ENCODE data around the gene PDE6D. TPM values are rescaled to one million over a fixed set of nuclear protein-coding genes. Genes with fewer than 3 reads are reported as not detected.

Gene PDE6D
- total RNA-seq, 6 donors from 2014 or later = 10.5 to 22.8 (median 17.4) TPM

DNA sequence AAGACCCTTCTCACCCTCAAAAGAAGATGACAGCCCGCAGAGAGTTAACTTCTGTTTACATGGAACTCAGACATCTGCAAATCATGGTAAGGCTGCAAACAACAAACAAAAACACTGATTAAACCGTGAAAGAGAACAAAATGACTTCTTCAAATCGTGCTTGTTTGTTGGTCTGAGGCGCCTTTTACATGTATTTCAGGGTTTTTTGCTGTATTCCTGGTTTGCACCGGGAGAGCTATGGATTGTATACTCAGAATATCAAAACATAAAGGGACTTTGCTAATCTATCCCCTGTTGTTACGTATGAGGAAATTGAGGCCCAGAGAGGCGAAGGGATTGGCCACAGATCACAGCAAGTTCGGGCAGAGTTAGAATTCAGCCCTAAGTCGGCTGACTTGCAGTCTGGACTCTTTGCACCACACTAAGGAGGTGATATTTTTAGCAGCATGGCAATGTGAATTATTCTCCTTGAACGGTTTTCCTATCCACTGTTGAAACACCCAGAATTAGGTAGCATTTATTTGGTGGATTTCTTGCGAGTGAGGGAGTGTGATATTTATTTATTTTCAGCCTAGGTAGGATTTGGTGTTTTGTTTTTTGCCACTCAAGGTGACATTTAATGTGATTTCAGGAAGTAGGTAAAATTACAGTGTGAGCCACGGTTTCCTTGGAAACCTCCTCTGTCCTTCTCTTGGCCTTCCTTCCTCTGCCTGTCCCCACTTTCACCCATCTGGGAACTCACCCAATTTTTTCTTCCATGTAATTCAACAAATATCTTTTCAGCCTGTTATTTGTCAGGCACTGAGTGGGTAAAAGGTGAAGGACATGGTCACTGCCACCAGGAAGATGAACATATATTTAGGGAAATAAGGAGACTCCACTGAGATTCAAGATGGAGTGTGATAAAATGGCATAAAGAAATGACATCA lies 980 bp upstream of the PDE6D start:
- peak in 1 of 2 donors; percentile 48 for DNase-seq
- Histone ChIP-seq H3K9me3 (no peaks in the 10 kb centered on the region), H3K36me3 (no peaks in the 10 kb centered on the region), H3K4me3 (peak overlapping the region; percentile 77 to 96 (median 86)), H3K27ac (peak overlapping the region; percentile 69 to 95 (median 88)), H3K27me3 (no peaks in the 10 kb centered on the region), H3K4me1 (peaks cover 31 to 57% (median 45%) of the 10 kb centered on the region in 4 donors)
- TF ChIP-seq, protein P1, sequence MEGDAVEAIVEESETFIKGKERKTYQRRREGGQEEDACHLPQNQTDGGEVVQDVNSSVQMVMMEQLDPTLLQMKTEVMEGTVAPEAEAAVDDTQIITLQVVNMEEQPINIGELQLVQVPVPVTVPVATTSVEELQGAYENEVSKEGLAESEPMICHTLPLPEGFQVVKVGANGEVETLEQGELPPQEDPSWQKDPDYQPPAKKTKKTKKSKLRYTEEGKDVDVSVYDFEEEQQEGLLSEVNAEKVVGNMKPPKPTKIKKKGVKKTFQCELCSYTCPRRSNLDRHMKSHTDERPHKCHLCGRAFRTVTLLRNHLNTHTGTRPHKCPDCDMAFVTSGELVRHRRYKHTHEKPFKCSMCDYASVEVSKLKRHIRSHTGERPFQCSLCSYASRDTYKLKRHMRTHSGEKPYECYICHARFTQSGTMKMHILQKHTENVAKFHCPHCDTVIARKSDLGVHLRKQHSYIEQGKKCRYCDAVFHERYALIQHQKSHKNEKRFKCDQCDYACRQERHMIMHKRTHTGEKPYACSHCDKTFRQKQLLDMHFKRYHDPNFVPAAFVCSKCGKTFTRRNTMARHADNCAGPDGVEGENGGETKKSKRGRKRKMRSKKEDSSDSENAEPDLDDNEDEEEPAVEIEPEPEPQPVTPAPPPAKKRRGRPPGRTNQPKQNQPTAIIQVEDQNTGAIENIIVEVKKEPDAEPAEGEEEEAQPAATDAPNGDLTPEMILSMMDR (IDR thresholded peaks at IDR 0.05) = no peak
- TF ChIP-seq EP300 (IDR thresholded peaks at IDR 0.05) (no peak), POLR2A (IDR thresholded peaks at IDR 0.05) (no peak), POLR2AphosphoS5 (IDR thresholded peaks at IDR 0.05) (no peak)
- ATAC-seq (ENCODE audit: low FRiP score in 2 of 2) = peak in 1 of 2 donors; percentile 44
- WGBS, 2 donors = 0% methylated on average over 12 of the region's 12 CpGs

DNA sequence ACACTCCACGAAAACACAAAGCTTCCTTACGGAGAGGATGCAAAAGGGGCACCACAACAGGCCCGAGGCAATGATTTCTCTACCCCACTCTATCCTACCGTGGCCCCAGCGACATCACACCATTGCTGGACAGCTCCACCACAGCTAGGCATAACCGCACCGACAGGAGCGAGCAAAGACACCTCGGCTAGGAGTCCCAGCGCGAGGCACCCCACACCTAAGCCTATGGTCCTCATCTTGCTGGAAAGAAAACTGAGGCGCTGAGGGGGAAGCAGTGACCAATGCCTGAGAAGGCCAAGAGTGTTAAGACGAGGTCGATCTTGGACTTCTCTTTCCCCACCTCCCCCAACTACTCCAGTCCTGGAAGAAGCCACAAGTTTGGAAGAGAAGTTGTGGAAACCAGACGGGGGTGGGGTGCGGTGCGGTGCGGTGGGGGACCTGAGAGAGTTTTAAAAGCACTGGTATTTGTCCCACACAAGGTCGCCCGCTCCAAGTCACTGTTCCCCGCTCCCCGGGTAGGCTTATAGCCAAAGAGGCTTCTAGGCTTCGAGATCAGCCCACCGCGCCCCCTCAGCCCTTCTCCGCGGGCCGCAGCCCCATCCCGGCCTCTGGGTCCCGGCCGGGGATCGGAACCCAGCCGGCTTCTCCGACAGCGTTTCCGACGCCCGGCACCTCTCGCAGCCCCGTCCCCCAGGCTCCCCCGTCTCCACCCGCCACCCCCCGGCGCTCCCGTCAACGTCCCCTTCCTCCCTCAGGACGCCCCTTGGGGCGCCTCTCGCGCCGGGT lies 766 bp downstream of the PDE6D start:
- Histone ChIP-seq H3K27me3 (no peaks in the 10 kb centered on the region), H3K36me3 (no peaks in the 10 kb centered on the region), H3K4me3 (peak overlapping the region; percentile 77 to 96 (median 86)), H3K9me3 (no peaks in the 10 kb centered on the region), H3K4me1 (peaks cover 25 to 42% (median 35%) of the 10 kb centered on the region in 4 donors), H3K27ac (peak overlapping the region; percentile 69 to 95 (median 88))
- WGBS, 2 donors = 7 to 25% methylated on average over 13 to 46 of the region's 51 CpGs
- DNase-seq = peak in 1 of 2 donors; percentile 22
- no peak for ATAC-seq (ENCODE audit: low FRiP score in 2 of 2)
- TF ChIP-seq, protein P1 (IDR thresholded peaks at IDR 0.05) = no peak
- TF ChIP-seq POLR2AphosphoS5 (IDR thresholded peaks at IDR 0.05) (no peak), POLR2A (IDR thresholded peaks at IDR 0.05) (no peak), EP300 (IDR thresholded peaks at IDR 0.05) (no peak)

DNA sequence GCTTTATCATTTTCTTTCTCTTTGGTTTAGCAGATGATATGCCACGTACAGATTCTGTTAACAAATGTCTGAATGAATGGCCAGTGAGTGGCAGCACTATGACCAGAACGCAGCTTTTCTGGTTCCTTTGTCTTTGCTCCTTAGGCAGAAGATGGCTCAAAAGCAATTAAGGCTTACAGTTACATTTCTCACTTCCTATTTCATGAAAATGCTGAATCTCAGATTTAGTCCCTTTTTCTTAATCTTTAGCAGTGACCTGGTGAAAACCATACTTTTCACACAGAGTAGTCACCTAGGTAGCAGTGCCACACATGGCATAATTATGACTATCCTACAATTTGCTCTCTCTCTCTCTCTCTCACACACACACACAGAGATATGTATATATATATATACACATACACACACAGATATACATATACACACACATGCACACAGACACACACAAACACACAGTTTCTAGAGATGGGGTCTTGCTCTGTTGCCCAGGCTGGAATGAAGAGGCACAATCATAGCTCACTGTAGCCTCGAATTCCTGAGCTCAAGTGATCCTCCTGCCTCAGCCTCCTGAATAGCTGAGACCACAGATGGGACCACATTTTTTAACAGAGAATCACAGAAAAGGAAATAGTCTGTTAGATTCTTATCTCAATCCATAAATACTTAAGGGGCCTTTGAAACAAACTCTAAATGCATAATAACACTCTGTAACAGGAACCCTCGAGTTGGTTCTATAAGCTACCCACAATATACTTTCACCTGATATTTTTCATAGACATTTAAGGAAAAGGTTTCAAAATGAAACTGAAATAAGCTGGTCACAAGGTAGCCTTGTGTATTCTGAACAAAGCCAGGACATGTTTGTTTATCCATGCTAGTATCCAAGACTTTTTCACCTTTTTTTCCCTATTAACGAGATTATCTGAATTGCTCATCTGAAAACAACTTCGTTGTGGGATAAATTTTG lies 11.6 kb downstream of the PDE6D start:
- WGBS, 2 donors = 66 to 68% methylated on average over 6 of the region's 6 CpGs
- Histone ChIP-seq H3K4me1 (no peaks in the 10 kb centered on the region), H3K27me3 (no peaks in the 10 kb centered on the region), H3K36me3 (no peaks in the 10 kb centered on the region), H3K9me3 (no peaks in the 10 kb centered on the region), H3K27ac (no peak overlapping the region), H3K4me3 (no peak overlapping the region)
- TF ChIP-seq, protein P1 (IDR thresholded peaks at IDR 0.05) = no peak
- TF ChIP-seq POLR2AphosphoS5 (IDR thresholded peaks at IDR 0.05) (no peak), EP300 (IDR thresholded peaks at IDR 0.05) (no peak), POLR2A (IDR thresholded peaks at IDR 0.05) (no peak)
- DNase-seq (no peak), ATAC-seq (ENCODE audit: low FRiP score in 2 of 2) (no peak)

DNA sequence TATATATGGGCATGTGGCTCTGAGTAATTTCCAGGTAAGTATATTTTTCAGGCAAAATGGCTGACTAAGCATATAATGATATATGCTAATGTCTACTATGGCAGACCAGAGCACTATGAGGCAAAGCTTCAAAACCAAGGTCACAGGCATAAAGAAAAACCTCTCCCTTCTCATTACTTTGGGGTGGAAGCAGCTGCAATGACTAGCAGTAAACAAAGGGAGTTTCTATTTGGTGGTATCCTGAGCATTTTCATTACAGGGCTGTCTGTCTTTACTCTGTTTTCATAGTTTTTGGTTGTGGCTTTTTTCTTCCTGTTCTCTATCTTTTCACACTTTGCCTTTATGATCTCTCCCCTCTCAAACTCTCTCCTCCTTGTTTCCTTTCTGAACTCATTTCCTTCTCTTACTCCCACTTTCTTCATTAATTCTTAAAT lies 15.6 kb downstream of the PDE6D start:
- Histone ChIP-seq H3K9me3 (no peaks in the 10 kb centered on the region), H3K4me1 (no peaks in the 10 kb centered on the region), H3K4me3 (no peak overlapping the region), H3K36me3 (no peaks in the 10 kb centered on the region), H3K27ac (no peak overlapping the region), H3K27me3 (no peaks in the 10 kb centered on the region)
- no peak for DNase-seq
- TF ChIP-seq, protein P1 (IDR thresholded peaks at IDR 0.05) = no peak
- no peak for TF ChIP-seq POLR2AphosphoS5 (IDR thresholded peaks at IDR 0.05)
- TF ChIP-seq EP300 (IDR thresholded peaks at IDR 0.05) = no peak
- no peak for ATAC-seq (ENCODE audit: low FRiP score in 2 of 2)

Measured in upper lobe of left lung (tissue), 6 donors.